Adrenal gland (tissue), 5 donors: ENCODE data around the gene GRIP1.

Source experiments
- CTCF ChIP-seq, 6 experiments: fragments of 450-650 bp in 4 of 6; fragments of 200-600 bp in 2 of 6; sonication (generic) in 1 of 6; IDR thresholded peaks; 1 replicate in 5 of 6; 2 replicates in 1 of 6; pipeline versions ENCODE4 v1.5.1 to v1.8.0; 2016 to 2021; ENCODE audit warnings: antibody characterized with exemption in 6 of 6, mild to moderate bottlenecking in 2 of 6, moderate library complexity in 1 of 6
- POLR2A ChIP-seq, 2 donors: fragments of 450-650 bp; IDR thresholded peaks; one replicate each; pipeline ENCODE4 v1.6.1; 2017; ENCODE audit warnings: antibody characterized with exemption in 2 of 2, mild to moderate bottlenecking in 2 of 2, moderate library complexity in 1 of 2
- donor health status: DM: no; HTN: no; CAD: no.

- TF ChIP-seq CTCF (IDR thresholded peaks at IDR 0.05) (no peak), POLR2A (IDR thresholded peaks at IDR 0.05) (no peak)
Observed at GRCh38 chr12:66514581-66514980, 164.3 kb downstream of the GRIP1 start.
